NT2/D1 (cell line): ENCODE results near the gene EPB41L1.

ENCODE experiments used
- DNase-seq: peaks from one replicate; pipeline ENCODE4 v3.0.0-alpha.2; 2011; ENCODE audit warnings: low read depth, low spot score
- H3K27me3 ChIP-seq: 2 replicates; pipeline ENCODE4 v1.6.0; 2011; ENCODE audit warnings: mild to moderate bottlenecking; ENCODE audit not compliant: insufficient read length, insufficient read depth
- H3K36me3 ChIP-seq: 2 replicates; pipeline ENCODE4 v1.6.1; 2011; ENCODE audit warnings: mild to moderate bottlenecking, low read length, mixed read lengths; ENCODE audit not compliant: insufficient read depth, insufficient read length
- H3K4me1 ChIP-seq: 2 replicates; pipeline ENCODE4 v1.5.1; 2011; ENCODE audit not compliant: insufficient read depth, insufficient read length
- H3K4me3 ChIP-seq: 2 replicates; pipeline ENCODE4 v1.5.1; 2011; ENCODE audit warnings: low read depth; ENCODE audit not compliant: insufficient read length
- H3K9ac ChIP-seq: 2 replicates; pipeline ENCODE4 v1.6.0; 2011; ENCODE audit warnings: low read depth; ENCODE audit not compliant: insufficient read length
- H3K9me3 ChIP-seq: 2 replicates; pipeline ENCODE4 v1.5.1; 2011; ENCODE audit warnings: mild to moderate bottlenecking, low read length; ENCODE audit not compliant: insufficient read depth
- SUZ12 ChIP-seq: IDR thresholded peaks from 2 replicates; pipeline ENCODE4 v1.6.1; 2011; ENCODE audit not compliant: insufficient read length, insufficient read depth; ENCODE audit errors: extremely low read depth
- YY1 ChIP-seq: IDR thresholded peaks from 2 replicates; pipeline ENCODE4 v1.6.1; 2011; ENCODE audit not compliant: insufficient read length, insufficient read depth
- ZNF274 ChIP-seq: IDR thresholded peaks from 2 replicates; pipeline ENCODE4 v1.6.1; 2011; ENCODE audit warnings: mild to moderate bottlenecking, low read depth, low read length

Gene EPB41L1

DNA sequence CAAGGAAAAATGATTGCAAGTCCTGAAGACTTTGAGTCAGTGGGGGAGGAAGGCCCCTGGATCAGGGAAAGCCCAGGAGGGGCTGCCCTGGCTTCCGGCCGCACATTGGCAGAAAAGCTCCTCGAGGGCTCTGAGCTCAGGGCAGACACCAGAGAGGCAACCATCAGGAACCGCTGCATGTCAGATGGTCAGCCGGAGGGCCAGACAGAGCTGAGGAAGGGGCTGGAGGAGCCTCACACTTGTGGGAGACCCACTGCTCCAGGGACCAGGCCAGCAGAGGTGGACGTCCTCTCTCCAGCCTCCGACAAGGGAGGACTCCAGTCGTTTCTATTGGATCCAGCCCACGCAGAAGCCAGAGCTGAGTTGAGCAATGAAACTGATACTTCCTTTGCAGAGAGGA lies 51.5 kb downstream of the EPB41L1 start:
- no peaks in the 10 kb centered on the region for H3K4me1 ChIP-seq
- H3K9me3 ChIP-seq: no peaks in the 10 kb centered on the region
- no peak for TF ChIP-seq ZNF274
- TF ChIP-seq YY1: no peak
- no peak for TF ChIP-seq SUZ12
- H3K4me3 ChIP-seq: no peak overlapping the region
- H3K27me3 ChIP-seq: no peaks in the 10 kb centered on the region
- H3K36me3 ChIP-seq: peaks cover 49% of the 10 kb centered on the region
- no peak for DNase-seq
- H3K9ac ChIP-seq: no peak overlapping the region

DNA sequence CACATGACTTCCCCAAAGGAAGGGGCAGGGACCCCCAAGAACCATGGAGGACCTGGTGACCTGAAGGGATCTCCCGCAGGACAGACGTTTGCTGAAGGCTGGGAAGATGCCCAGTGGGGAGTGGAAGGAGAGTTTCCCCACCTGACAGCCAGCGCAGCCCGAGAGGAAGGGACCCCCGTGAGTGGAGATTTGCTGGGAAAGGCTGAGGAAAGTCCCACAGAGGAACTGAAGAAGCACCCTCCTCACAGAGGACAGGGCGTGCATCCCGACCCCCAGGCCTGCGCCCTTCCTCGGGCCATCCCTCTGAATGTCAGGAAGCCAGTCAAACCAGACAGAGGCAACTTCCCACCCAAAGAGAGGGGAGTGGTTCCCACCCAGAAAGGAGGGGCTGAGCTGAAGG lies 52.1 kb downstream of the EPB41L1 start:
- no peak overlapping the region for H3K9ac ChIP-seq
- H3K4me3 ChIP-seq: no peak overlapping the region
- H3K4me1 ChIP-seq: no peaks in the 10 kb centered on the region
- no peak for DNase-seq
- H3K27me3 ChIP-seq: no peaks in the 10 kb centered on the region
- no peaks in the 10 kb centered on the region for H3K9me3 ChIP-seq
- H3K36me3 ChIP-seq: peaks cover 48% of the 10 kb centered on the region
- TF ChIP-seq SUZ12: no peak

DNA sequence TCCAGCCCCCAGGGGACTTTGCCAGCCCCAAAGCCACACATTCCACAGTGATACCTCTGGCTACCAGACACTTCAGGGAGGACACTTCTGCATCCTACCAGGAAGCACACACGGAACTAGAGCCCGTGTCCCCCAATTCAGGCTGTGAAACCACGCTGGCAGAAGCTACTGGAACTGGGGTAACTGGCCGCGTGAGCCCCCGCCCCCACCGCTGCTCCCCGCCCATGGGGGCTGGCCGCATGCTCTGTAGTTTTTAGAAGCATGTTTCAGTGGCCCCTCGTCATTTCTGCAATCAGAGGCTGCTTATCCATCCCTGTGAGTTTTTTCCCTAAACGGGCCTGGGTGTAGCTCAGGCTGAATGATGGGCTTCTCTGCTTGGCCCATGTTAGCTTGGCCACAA lies 53.1 kb downstream of the EPB41L1 start:
- no peak for DNase-seq

DNA sequence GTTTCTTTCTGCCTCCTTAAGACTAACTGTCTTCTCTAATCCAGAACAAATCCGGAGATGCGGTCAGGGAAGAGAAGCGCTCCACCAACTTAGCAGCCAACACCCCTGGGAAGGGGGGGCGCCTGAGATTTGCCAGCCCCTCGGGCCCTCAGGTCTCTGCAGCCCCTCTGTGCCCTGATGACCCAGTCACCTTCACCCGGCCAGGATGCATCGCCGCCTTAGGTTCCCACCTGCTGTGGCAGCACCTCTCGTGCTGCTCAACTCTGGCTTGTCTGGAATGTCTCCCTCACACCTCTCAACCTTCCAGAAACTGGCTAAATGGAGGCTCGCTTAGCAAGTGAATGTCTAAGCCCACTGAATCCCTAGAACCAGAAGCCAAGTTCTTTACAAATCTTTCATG lies 53.7 kb downstream of the EPB41L1 start:
- peaks cover 50% of the 10 kb centered on the region for H3K36me3 ChIP-seq
- DNase-seq: no peak
- H3K4me3 ChIP-seq: no peak overlapping the region
- no peak overlapping the region for H3K9ac ChIP-seq
- no peak for TF ChIP-seq YY1
- no peak for TF ChIP-seq SUZ12
- H3K9me3 ChIP-seq: no peaks in the 10 kb centered on the region
- no peaks in the 10 kb centered on the region for H3K27me3 ChIP-seq
- H3K4me1 ChIP-seq: no peaks in the 10 kb centered on the region

More for the DNA sequence above, 53.1 kb downstream of the EPB41L1 start:
- TF ChIP-seq ZNF274: no peak
- TF ChIP-seq SUZ12: no peak
- TF ChIP-seq YY1: no peak
- H3K9me3 ChIP-seq: no peaks in the 10 kb centered on the region
- no peaks in the 10 kb centered on the region for H3K4me1 ChIP-seq
- H3K4me3 ChIP-seq: no peak overlapping the region
- H3K27me3 ChIP-seq: no peaks in the 10 kb centered on the region
- no peak overlapping the region for H3K9ac ChIP-seq
- peaks cover 50% of the 10 kb centered on the region for H3K36me3 ChIP-seq

DNA sequence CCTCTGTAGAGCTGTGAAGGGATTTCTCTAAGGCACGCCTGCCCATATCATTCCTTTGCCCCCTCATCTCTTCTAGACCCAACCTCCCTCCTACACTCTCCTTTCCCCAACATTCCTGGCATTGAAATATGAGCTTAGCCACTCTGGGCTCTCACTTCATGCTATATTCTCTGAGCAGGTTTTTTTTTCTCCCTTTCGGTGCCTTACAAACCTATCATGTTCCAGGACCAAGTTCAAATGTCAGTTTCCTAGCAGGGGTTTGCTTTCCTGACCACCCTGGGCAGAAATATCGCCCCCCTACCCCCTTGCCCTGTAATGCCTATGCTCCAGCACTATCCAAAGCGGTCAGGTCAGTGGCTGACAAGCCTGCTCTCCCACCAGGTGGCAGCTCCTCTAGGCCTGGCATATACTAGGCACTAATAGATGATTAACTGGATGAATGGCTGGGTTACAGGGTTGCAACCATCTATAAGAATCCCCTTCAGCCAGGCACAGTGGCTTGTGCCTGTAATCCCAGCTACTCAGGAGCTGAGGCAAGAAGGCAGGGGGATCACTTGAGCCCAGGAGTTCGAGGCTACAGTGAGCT lies 56.0 kb downstream of the EPB41L1 start:
- Histone ChIP-seq H3K9me3 (no peaks in the 10 kb centered on the region), H3K36me3 (peaks cover 54% of the 10 kb centered on the region), H3K27me3 (no peaks in the 10 kb centered on the region), H3K9ac (no peak overlapping the region), H3K4me3 (no peak overlapping the region), H3K4me1 (no peaks in the 10 kb centered on the region)
- no peak for DNase-seq
- TF ChIP-seq ZNF274: no peak
- TF ChIP-seq SUZ12: no peak
- TF ChIP-seq YY1: no peak

DNA sequence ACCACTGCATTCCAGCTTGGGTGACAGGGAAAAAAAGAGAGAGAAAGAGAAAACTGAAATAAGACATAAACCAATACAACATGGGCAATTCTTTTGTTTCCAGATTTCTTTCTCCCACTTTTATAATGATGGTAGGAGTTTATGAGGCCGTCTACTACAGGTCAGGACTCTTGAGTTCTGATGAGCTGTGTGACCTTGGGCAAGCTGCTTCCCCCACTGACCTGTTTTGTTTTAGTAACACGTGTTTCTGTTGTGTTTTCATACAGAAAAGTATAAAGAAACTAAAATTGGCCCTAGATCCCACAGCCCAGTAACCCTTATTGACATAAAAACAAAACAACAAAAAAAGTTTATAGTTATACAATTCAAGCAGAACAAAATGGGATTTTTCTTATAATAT lies 58.8 kb downstream of the EPB41L1 start:
- Histone ChIP-seq H3K36me3 (peaks cover 43% of the 10 kb centered on the region), H3K4me1 (peaks cover 9% of the 10 kb centered on the region), H3K27me3 (no peaks in the 10 kb centered on the region), H3K9ac (no peak overlapping the region), H3K9me3 (no peaks in the 10 kb centered on the region), H3K4me3 (no peak overlapping the region)
- no peak for TF ChIP-seq SUZ12
- TF ChIP-seq YY1: no peak
- TF ChIP-seq ZNF274: no peak
- DNase-seq: no peak

DNA sequence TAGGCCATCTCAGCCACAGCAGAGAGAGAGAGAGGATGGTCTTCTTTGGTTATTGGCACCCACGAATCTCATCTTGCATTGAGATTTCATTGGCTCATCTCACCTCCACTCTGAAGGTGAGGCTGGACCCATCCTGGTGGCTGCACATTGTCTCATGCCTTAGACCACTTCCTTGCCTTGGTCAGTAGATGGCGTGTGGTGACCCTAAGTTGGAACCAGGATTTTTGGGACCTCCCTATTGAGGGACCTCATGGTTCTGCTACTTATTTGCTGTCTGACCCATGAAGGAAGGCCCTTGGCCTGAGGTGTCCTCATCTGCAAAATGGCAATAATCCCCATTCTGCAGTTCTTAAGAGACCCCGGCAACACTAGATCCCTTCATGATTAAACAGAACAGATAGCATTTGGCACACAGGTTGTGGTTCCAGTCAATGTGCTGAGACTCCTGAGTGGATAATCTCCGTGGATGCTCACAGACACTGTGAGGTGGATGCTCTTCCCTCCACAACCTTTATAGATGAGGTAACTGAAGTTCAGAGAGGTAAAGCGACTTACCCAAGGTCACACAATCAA lies 60.2 kb downstream of the EPB41L1 start:
- Histone ChIP-seq H3K9ac (no peak overlapping the region), H3K36me3 (peaks cover 49% of the 10 kb centered on the region), H3K9me3 (no peaks in the 10 kb centered on the region), H3K4me3 (no peak overlapping the region), H3K27me3 (no peaks in the 10 kb centered on the region), H3K4me1 (peaks cover 11% of the 10 kb centered on the region)
- TF ChIP-seq SUZ12 (no peak), ZNF274 (no peak), YY1 (no peak)
- no peak for DNase-seq
